Measurements from ENCODE around the gene PARPBP. TPM values are rescaled to one million over a fixed set of nuclear protein-coding genes. Genes with fewer than 3 reads are reported as not detected.
A peak's percentile ranks its signal among the peaks of the same experiment; 100 is the strongest.
"Not testable (repeated sequence)": the region's sequence is repeated elsewhere in the genome, so short reads cannot be mapped to it uniquely, and the experiment has no call there.

PARPBP gene
- total and polyA plus RNA-seq, 4 donors: 0.32 to 24.9 (median 0.60) TPM

- Histone ChIP-seq H3K4me3 (ENCODE audit: low read depth in 1 of 3, low read length in 3 of 3) (peak overlapping the region; percentile 73 to 97 (median 77)), H3K27me3 (ENCODE audit: control insufficient read depth in 4 of 4, insufficient read depth in 4 of 4, low read length in 3 of 4) (no peaks in the 10 kb centered on the region), H3K4me1 (ENCODE audit: control insufficient read depth in 4 of 4, insufficient read depth in 4 of 4, low read length in 3 of 4) (peaks cover 4 to 15% (median 12%) of the 10 kb centered on the region in 4 donors), H3K9ac (ENCODE audit: low read depth in 1 of 2, low read length in 2 of 2) (peak overlapping the region in 1 of 2 donors; percentile 6), H3K27ac (ENCODE audit: low read depth in 1 of 2, low read length in 2 of 2) (no peak overlapping the region), H3K9me3 (ENCODE audit: control insufficient read depth in 4 of 4, low read length in 3 of 4) (no peaks in the 10 kb centered on the region), H3K36me3 (ENCODE audit: control insufficient read depth in 4 of 4, insufficient read depth in 3 of 4, low read depth in 1 of 4, low read length in 3 of 4) (peaks cover 0 to 5% (median 2%) of the 10 kb centered on the region in 4 donors)
- WGBS: 7% methylated on average over 4 of the region's 4 CpGs
- DNase-seq (ENCODE audit: low spot score): no peak
- TF ChIP-seq REST (IDR thresholded peaks at IDR 0.05) (no peak), SP1 (IDR thresholded peaks at IDR 0.05) (no peak), TAF1 (conservative IDR thresholded peaks at IDR 0.05) (no peak), RAD21 (IDR thresholded peaks at IDR 0.05) (no peak), HNF4G (IDR thresholded peaks at IDR 0.05) (no peak), YY1 (IDR thresholded peaks at IDR 0.05) (no peak), FOXA2 (IDR thresholded peaks at IDR 0.05) (no peak), ATF3 (IDR thresholded peaks at IDR 0.05) (no peak), ZBTB33 (IDR thresholded peaks at IDR 0.05) (no peak), HNF4A (conservative IDR thresholded peaks at IDR 0.05) (no peak)
Observed at GRCh38 chr12:102120564-102120873, 536 bp downstream of the PARPBP start.

GRCh38 chr12:102120886-102121285 is 903 bp downstream of the PARPBP start:
- TF ChIP-seq HNF4G (IDR thresholded peaks at IDR 0.05) (no peak), RXRA (IDR thresholded peaks at IDR 0.05) (no peak), CTCF (IDR thresholded peaks at IDR 0.05; ENCODE audit: low read depth, low read length, missing input control) (no peak), NR2F2 (IDR thresholded peaks at IDR 0.05) (no peak), REST (IDR thresholded peaks at IDR 0.05) (no peak), JUND (IDR thresholded peaks at IDR 0.05) (no peak), ATF3 (IDR thresholded peaks at IDR 0.05) (no peak), GABPA (IDR thresholded peaks at IDR 0.05 in 1 of 2, conservative IDR thresholded peaks at IDR 0.05 in 1 of 2) (no peak), FOXA2 (IDR thresholded peaks at IDR 0.05) (no peak), MAX (IDR thresholded peaks at IDR 0.05) (no peak)
- H3K4me1 ChIP-seq (ENCODE audit: control insufficient read depth in 4 of 4, insufficient read depth in 4 of 4, low read length in 3 of 4): peaks cover 4 to 15% (median 12%) of the 10 kb centered on the region in 4 donors
- H3K9ac ChIP-seq (ENCODE audit: low read depth in 1 of 2, low read length in 2 of 2): no peak overlapping the region
- H3K4me3 ChIP-seq (ENCODE audit: low read depth in 1 of 3, low read length in 3 of 3): peak overlapping the region in 1 of 3 donors; percentile 73
- no peaks in the 10 kb centered on the region for H3K9me3 ChIP-seq (ENCODE audit: control insufficient read depth in 4 of 4, low read length in 3 of 4)
- 43% methylated on average over 4 of the region's 4 CpGs for WGBS
- H3K27me3 ChIP-seq (ENCODE audit: control insufficient read depth in 4 of 4, insufficient read depth in 4 of 4, low read length in 3 of 4): no peaks in the 10 kb centered on the region
- H3K36me3 ChIP-seq (ENCODE audit: control insufficient read depth in 4 of 4, insufficient read depth in 3 of 4, low read depth in 1 of 4, low read length in 3 of 4): peaks cover 0 to 3% (median 2%) of the 10 kb centered on the region in 4 donors
- DNase-seq (ENCODE audit: low spot score): no peak
- H3K27ac ChIP-seq (ENCODE audit: low read depth in 1 of 2, low read length in 2 of 2): no peak overlapping the region

- H3K4me1 ChIP-seq (ENCODE audit: control insufficient read depth in 4 of 4, insufficient read depth in 4 of 4, low read length in 3 of 4): peaks cover 4 to 15% (median 12%) of the 10 kb centered on the region in 4 donors
- H3K9me3 ChIP-seq (ENCODE audit: control insufficient read depth in 4 of 4, low read length in 3 of 4); DNase-seq (ENCODE audit: low spot score); H3K36me3 ChIP-seq (ENCODE audit: control insufficient read depth in 4 of 4, insufficient read depth in 3 of 4, low read depth in 1 of 4, low read length in 3 of 4); H3K9ac ChIP-seq (ENCODE audit: low read depth in 1 of 2, low read length in 2 of 2); H3K4me3 ChIP-seq (ENCODE audit: low read depth in 1 of 3, low read length in 3 of 3); H3K27me3 ChIP-seq (ENCODE audit: control insufficient read depth in 4 of 4, insufficient read depth in 4 of 4, low read length in 3 of 4); H3K27ac ChIP-seq (ENCODE audit: low read depth in 1 of 2, low read length in 2 of 2): not testable (repeated sequence)
- 97% methylated on average over 2 of the region's 2 CpGs for WGBS
Observed at GRCh38 chr12:102121328-102121727, 1.3 kb downstream of the PARPBP start.

All from liver (tissue), 9 donors.